Nephron progenitor cell (in vitro differentiated cells): ENCODE data around the gene SMIM38.

Source experiments
- DNase-seq: peaks from one replicate; pipeline ENCODE4 v3.0.0; 2021
- H3K27ac Mint-ChIP-seq: 2 replicates; pipeline ENCODE4 v1.8.0; 2021; ENCODE audit warnings: mild to moderate bottlenecking, moderate library complexity, mixed read lengths
- H3K27me3 Mint-ChIP-seq: 2 replicates; pipeline ENCODE4 v1.8.0; 2021; ENCODE audit warnings: mild to moderate bottlenecking, low read depth, mixed read lengths; ENCODE audit not compliant: poor library complexity
- H3K36me3 Mint-ChIP-seq: 2 replicates; pipeline ENCODE4 v1.8.0; 2021; ENCODE audit warnings: low read depth, mixed read lengths
- H3K4me1 Mint-ChIP-seq: 2 replicates; pipeline ENCODE4 v1.8.0; 2021; ENCODE audit warnings: mixed read lengths
- H3K4me3 Mint-ChIP-seq: 2 replicates; pipeline ENCODE4 v1.8.0; 2021; ENCODE audit warnings: mild to moderate bottlenecking, moderate library complexity, mixed read lengths
- H3K9me3 Mint-ChIP-seq: 2 replicates; pipeline ENCODE4 v1.8.0; 2021; ENCODE audit warnings: mild to moderate bottlenecking, moderate library complexity, mixed read lengths
- TF ChIP-seq, protein P1 (sequence below): fragments of 200-600 bp; sonication (generic); IDR thresholded peaks from 2 replicates; pipeline ENCODE4 v1.5.0; 2021; ENCODE audit warnings: antibody characterized with exemption

Gene SMIM38

DNA sequence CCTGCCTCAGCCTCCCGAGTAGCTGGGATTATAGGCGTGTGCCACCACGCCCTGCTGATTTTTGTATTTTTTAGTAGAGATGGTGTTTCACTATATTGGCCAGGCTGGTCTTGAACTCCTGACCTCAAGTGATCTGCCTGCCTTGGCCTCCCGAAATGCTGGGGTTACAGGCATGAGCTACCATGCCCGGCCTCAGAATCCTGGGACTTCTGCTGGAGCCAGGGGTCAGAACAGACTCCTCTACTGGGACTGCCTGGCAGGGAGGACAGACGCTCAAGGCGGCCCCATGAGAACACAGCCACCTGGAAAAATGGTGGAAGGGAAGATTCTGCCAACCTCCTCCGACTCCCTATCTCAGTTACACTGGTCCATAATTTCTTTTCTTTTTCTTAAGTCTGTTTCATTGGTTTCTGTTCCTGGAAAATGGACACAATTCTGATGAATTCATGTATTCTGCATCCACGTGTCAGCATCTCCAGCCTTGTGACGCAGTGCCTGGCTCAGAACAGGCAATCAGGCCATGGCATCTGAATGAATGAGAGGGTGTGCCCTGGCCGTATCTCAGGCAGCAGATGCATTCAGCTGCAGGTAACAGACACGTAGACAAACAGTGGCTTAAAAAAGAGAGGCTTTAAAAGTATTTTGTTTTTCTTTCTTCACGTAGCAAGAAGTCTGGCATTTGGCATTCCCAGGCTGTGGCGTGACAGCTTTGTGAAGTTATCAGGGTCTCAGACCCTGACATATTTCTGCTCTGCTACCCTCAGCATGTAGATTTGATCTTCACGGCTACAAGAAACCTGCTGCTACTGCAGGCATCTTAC lies 4.8 kb downstream of the SMIM38 start:
- H3K27ac Mint-ChIP-seq: no peak overlapping the region
- no peak overlapping the region for H3K4me3 Mint-ChIP-seq
- H3K4me1 Mint-ChIP-seq: peaks cover 36% of the 10 kb centered on the region
- peaks cover 11% of the 10 kb centered on the region for H3K36me3 Mint-ChIP-seq
- peaks cover 40% of the 10 kb centered on the region for H3K9me3 Mint-ChIP-seq
- DNase-seq: no peak
- TF ChIP-seq, protein P1, sequence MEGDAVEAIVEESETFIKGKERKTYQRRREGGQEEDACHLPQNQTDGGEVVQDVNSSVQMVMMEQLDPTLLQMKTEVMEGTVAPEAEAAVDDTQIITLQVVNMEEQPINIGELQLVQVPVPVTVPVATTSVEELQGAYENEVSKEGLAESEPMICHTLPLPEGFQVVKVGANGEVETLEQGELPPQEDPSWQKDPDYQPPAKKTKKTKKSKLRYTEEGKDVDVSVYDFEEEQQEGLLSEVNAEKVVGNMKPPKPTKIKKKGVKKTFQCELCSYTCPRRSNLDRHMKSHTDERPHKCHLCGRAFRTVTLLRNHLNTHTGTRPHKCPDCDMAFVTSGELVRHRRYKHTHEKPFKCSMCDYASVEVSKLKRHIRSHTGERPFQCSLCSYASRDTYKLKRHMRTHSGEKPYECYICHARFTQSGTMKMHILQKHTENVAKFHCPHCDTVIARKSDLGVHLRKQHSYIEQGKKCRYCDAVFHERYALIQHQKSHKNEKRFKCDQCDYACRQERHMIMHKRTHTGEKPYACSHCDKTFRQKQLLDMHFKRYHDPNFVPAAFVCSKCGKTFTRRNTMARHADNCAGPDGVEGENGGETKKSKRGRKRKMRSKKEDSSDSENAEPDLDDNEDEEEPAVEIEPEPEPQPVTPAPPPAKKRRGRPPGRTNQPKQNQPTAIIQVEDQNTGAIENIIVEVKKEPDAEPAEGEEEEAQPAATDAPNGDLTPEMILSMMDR: no peak
- H3K27me3 Mint-ChIP-seq: peaks cover 6% of the 10 kb centered on the region

DNA sequence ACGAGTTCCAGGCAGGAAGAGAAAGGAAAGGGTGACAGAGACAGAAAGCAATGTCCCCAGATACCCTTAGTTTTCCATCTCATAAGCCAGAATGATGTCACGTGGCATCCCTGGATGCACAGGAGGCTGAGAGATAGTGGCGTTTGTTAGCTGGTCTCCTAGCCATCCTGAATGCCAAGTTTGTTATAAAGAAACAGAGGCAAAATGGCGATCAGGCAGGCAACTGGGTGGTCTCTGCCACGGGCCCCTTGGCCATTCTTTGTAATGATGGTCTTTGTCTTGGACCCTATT lies 5.3 kb downstream of the SMIM38 start:
- H3K36me3 Mint-ChIP-seq: peaks cover 11% of the 10 kb centered on the region
- H3K27ac Mint-ChIP-seq: no peak overlapping the region
- TF ChIP-seq, protein P1: no peak
- no peak overlapping the region for H3K4me3 Mint-ChIP-seq
- no peak for DNase-seq
- H3K9me3 Mint-ChIP-seq: peaks cover 40% of the 10 kb centered on the region
- H3K27me3 Mint-ChIP-seq: peaks cover 6% of the 10 kb centered on the region
- peaks cover 30% of the 10 kb centered on the region for H3K4me1 Mint-ChIP-seq

DNA sequence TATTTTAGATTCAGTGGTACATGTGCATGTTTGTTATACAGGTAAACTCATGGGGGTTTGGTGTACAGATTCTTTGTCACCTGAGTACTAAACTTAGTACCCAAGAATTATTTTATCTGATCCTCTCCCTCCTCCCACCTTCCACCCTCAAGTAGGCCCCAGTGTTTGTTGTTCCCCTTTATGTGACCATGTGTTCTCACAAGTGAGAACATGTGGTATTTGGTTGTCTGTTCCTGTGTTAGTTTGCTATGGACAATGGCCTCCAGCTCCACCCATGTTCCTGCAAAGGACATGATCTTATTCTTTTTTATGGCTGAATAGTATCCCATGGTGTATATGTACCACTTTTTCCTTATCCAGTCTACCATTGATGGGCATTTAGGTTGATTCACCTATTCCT lies 6.8 kb downstream of the SMIM38 start:
- Mint-ChIP-seq H3K36me3 (peaks cover 11% of the 10 kb centered on the region), H3K4me3 (no peak overlapping the region), H3K9me3 (peaks cover 40% of the 10 kb centered on the region), H3K4me1 (peaks cover 26% of the 10 kb centered on the region), H3K27me3 (peaks cover 11% of the 10 kb centered on the region), H3K27ac (no peak overlapping the region)
- no peak for DNase-seq
- TF ChIP-seq, protein P1: no peak

DNA sequence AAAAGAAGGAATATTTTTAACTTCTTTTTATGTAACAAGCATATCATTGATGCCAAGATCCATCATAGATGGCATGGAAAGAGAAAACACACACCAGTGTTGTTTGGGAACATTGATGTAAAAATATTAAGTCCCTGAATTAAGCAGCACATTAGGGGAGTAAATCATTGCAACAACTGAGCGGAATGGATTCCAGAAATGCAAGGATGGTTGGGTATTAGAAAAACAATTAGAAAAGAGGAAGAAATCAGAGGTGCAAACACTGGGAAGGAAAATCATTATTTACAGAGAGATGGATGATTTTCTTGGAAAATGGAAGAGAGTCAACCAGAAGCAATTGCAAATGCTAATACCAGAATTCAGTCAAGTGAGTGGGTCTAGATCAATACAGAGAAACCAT lies 8.1 kb downstream of the SMIM38 start:
- H3K27ac Mint-ChIP-seq: no peak overlapping the region
- peaks cover 40% of the 10 kb centered on the region for H3K9me3 Mint-ChIP-seq
- no peak overlapping the region for H3K4me3 Mint-ChIP-seq
- TF ChIP-seq, protein P1: no peak
- peaks cover 15% of the 10 kb centered on the region for H3K27me3 Mint-ChIP-seq
- peaks cover 26% of the 10 kb centered on the region for H3K4me1 Mint-ChIP-seq
- DNase-seq: no peak
- peaks cover 11% of the 10 kb centered on the region for H3K36me3 Mint-ChIP-seq

DNA sequence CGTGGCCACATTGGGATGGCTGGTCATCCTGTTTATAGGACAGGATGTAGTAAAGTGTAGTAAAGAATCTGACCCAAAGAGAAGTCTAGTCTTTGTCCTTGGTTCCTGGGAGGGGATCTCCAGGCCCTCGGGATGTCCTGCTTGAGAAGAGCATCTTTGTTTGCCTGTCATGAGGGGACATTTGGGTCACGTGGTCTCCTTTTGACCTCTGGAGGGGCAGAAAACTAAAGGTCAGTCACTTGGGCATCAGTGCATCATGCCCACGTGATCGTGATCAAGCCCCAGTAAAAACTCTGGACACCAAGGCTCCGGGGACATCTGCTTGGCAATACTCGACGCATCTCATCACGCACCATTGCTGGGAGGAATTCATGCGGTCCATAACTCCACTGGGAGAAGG lies 9.1 kb downstream of the SMIM38 start:
- DNase-seq: no peak
- H3K36me3 Mint-ChIP-seq: peaks cover 11% of the 10 kb centered on the region

More for the DNA sequence above, 9.1 kb downstream of the SMIM38 start:
- H3K27me3 Mint-ChIP-seq: peaks cover 21% of the 10 kb centered on the region
- no peak overlapping the region for H3K27ac Mint-ChIP-seq
- TF ChIP-seq, protein P1: no peak
- peaks cover 48% of the 10 kb centered on the region for H3K9me3 Mint-ChIP-seq
- H3K4me1 Mint-ChIP-seq: peaks cover 16% of the 10 kb centered on the region
- no peak overlapping the region for H3K4me3 Mint-ChIP-seq
